GM21737 (cell line): ENCODE results near the gene MXRA8.
"Not testable (repeated sequence)": the region's sequence is repeated elsewhere in the genome, so short reads cannot be mapped to it uniquely, and the experiment has no call there.

ENCODE experiments used
- ATAC-seq: cut with Tn5 transposase; IDR thresholded peaks from one replicate; pipeline ENCODE4 v1.9.1; 2021; ENCODE audit warnings: mild to moderate bottlenecking, moderate library complexity; ENCODE audit not compliant: unreplicated experiment

Gene MXRA8

GRCh38 chr1:1370094-1370493, 11.7 kb upstream of the MXRA8 start:
- ATAC-seq: not testable (repeated sequence)

GRCh38 chr1:1367315-1367714, 9.0 kb upstream of the MXRA8 start:
- no peak for ATAC-seq

- ATAC-seq: no peak
Observed at GRCh38 chr1:1366699-1367066, 8.3 kb upstream of the MXRA8 start.

- ATAC-seq: no peak
Observed at GRCh38 chr1:1365875-1366698, 7.7 kb upstream of the MXRA8 start.

- no peak for ATAC-seq
Observed at GRCh38 chr1:1364266-1364665, 5.9 kb upstream of the MXRA8 start.

DNA sequence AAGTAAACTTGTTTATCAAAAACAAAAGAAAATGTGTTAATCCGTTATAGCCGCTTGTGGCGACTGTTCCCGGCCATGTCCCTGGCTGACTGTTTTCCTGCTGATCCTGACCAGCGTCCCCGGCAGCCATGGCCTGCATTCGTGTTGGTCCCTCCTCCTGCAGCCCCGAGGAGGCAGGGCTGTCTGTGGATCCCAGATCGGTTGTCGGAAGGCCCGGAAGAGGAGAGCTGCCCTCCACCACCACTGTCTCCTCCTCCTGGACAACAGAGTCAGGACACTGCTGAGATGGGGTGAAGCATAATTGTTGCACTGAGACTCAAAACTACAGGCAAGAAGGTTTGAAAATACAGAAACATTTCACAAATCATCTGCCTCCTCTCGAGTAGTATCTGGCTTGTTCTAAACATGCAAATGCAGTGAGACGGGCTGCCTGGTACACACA, 3.6 kb upstream of the MXRA8 start:
- ATAC-seq: no peak

- no peak for ATAC-seq
Observed at GRCh38 chr1:1361233-1361981, 3.1 kb upstream of the MXRA8 start.

DNA sequence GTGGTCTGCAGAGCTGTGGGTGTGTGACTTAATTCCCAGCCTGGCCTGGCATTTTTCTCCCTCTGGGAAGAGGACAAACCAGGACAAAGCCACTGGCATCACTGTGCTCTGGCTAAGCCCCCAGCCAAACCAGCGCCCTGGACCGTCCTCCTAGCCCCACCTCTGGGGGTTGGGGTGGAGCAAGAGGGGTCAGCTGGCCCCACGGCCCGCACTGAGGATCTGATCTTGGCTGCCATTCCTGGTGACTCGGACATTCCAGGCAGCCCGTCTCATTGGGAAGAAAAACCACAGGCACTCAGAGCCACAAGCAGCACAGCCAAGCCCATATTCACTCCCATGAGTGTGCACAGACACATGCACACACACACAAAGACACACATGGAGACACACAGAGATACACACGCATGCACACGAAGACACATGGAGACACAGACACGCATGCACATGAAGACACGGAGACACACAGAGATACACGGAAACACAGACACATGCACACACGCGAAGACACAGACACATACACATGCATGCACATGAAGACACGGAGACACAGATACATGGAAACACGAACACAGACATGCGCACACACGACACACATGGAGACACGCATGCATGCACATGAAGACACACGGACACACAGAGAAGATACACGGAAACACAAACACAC, 2.3 kb upstream of the MXRA8 start:
- no peak for ATAC-seq

DNA sequence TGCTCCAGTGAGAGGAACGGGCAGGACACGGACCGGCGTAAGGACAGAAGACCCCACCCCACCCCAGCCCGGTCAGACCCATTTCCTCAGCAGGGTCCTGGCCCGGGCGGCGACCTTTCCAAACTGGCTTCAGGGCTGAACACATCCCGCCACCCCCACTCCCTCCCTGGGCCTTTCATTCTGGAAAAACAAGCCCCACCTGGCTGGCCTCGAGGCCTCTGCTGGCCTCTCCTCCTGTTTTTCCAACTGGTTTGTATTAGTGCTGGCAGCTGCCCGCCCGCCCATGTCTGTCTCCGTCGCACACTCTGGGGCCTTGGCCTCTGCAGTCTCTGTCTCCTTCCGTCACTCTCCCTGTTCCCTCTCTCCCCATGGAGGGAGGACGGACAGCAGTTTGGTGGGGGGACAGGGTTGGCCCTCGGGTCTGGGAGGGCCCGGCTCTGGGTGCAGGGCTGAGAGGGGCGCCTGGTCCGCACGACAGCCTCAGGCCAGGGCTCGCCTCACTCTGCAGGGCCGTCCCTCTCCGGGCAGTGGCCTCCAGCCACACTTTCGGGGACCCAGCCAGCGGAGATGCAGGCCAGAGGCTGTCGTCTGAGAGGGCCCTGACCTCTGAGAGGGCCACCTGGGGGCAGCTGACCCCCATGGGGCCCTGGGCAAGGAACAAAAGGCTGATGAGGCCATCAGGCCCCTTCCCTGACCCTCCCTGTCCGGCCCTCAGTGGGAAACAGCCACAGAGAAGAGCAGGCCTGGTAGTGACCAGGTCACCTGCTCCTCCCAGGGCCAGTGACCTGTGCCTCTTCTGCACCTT, 1.5 kb upstream of the MXRA8 start:
- no peak for ATAC-seq

GRCh38 chr1:1359308-1359663, 931 bp upstream of the MXRA8 start:
- ATAC-seq: no peak

GRCh38 chr1:1357871-1358432, 403 bp downstream of the MXRA8 start:
- ATAC-seq: no peak

GRCh38 chr1:1356796-1357401, 1.5 kb downstream of the MXRA8 start:
- ATAC-seq: no peak

- no peak for ATAC-seq
Observed at GRCh38 chr1:1356166-1356795, 2.1 kb downstream of the MXRA8 start.

GRCh38 chr1:1355416-1355815, 2.9 kb downstream of the MXRA8 start:
- ATAC-seq: no peak

DNA sequence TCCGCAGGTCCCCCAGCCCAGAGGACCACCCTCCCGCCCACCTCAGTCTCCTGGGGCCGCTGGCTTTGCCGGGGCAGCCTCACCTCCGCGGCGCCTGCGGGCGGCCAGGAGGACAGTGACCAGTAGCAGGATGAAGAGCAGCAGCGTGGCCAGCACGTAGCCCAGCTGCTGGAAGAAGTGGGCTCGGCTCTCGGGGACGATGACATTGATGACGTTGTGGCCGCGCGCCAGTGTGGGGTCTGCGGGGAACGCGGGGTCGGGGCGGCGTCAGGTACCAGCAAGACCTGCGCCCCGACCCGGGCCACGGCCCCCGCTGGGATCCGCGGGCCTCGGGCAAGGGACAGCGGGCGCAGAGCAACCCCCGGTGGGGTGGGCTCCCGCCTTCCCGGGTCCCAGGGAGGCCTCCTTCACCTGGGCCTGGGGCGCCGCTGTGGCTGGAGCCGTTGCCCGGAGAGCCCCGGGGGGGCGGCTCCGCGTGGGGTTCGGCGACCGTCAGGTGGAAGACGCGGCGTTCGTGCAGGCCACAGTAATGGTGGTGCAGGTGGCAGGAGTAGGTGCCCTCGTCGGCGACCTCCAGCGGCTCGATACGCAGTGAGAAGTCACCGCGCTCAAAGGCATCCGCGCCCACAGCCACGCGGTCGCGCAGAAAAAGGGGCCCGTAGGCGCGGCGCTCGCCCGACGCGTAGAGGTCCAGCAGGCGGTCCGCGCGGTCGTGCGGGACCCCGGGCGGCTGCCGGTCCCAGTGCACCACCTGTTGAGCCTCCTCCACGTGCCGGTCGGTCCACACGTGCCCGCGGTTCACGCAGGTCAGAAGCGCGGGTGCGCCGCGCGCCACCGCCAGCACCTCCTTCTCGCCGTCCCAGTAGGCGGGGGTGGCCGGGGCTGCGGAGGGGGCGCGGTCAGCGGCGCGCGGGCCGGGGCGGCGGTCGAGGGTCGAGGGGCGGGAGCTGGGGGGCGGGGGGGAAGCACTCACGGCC, 3.8 kb downstream of the MXRA8 start:
- ATAC-seq: no peak

GRCh38 chr1:1353389-1354151, 4.8 kb downstream of the MXRA8 start:
- ATAC-seq: no peak

DNA sequence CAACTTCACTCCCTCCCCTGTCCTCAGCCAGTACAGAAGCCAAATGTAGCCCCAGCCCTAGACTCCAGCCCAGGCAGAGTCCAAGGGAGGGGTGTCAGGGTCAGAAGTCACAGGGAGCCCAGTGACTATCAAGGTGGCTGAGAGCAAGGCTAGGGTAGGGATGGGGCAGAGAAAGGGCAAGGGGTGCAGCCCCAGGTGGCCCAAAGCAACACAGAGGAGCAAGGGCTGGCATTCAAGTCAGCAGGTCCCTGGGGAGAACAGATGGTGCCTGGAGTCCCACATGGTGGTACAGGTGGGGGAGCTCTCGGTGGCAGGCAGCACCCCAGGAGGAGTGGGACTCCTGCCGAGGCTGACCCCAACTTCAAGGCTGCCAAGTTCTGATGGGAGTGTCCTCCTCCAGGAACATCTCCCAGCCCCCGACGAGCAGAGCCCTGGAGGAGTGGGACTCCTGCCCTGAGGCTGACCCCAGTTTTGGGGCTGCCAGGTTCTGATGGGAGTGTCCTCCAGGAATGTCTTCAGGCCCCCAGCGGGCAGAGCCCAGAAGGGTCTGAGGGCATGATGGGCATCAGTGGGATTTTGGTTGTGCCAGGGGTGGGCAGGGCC, 5.5 kb downstream of the MXRA8 start:
- no peak for ATAC-seq
